Lower lobe of right lung (tissue), 2 donors: ENCODE measurements around the gene ADAMTS2. TPM values are rescaled to one million over a fixed set of nuclear protein-coding genes. Genes with fewer than 3 reads are reported as not detected.

Experiments
- ATAC-seq, 2 donors: fragments of 200-7000 bp; cut with Tn5 transposase; one replicate each; pipeline ENCODE4 v1.9.1; 2020 to 2022; ENCODE audit warnings: mild to moderate bottlenecking in 2 of 2, moderate library complexity in 2 of 2
- DNase-seq: peaks from one replicate; pipeline ENCODE4 v3.0.0-alpha.2; 2020
- H3K27ac ChIP-seq: fragments of 200-600 bp; one replicate; pipeline ENCODE4 v1.8.0; 2022
- H3K27me3 ChIP-seq: fragments of 200-600 bp; one replicate; pipeline ENCODE4 v1.8.0; 2022; ENCODE audit warnings: low read depth
- H3K36me3 ChIP-seq: fragments of 200-600 bp; one replicate; pipeline ENCODE4 v1.8.0; 2022; ENCODE audit warnings: mild to moderate bottlenecking
- H3K4me1 ChIP-seq: fragments of 200-600 bp; one replicate; pipeline ENCODE4 v1.8.0; 2022
- H3K4me3 ChIP-seq: fragments of 200-600 bp; one replicate; pipeline ENCODE4 v1.8.0; 2022; ENCODE audit warnings: mild to moderate bottlenecking
- H3K9me3 ChIP-seq: fragments of 200-600 bp; one replicate; pipeline ENCODE4 v1.8.0; 2022
- CTCF ChIP-seq: fragments of 200-600 bp; IDR thresholded peaks from one replicate; pipeline ENCODE4 v1.8.0; 2022; ENCODE audit warnings: antibody characterized with exemption, mild to moderate bottlenecking
- intact Hi-C: fragments of 100-400 bp; cut with DNase I; formaldehyde crosslinking; loops from one replicate; pipeline ENCODE4 v1.11.0; 2022
- total RNA-seq: library from RNA; stranded (reverse); fragmentation: NEBNext Ultra II Directional; extraction: Animal tissue kit (Norgen Biotek cat#: 25700); gene quantifications from one replicate; pipeline ENCODE4 v1.2.1, GENCODE V29; 2021
- donor health status: DM: no; HTN: yes; CAD: no; lungs with severe emphysema.

The ADAMTS2 gene
- total RNA-seq, 1 donor from 2014 or later, result 13.0 TPM

GRCh38 chr5:179147991-179148702 is 197.1 kb downstream of the ADAMTS2 start:
- H3K27ac ChIP-seq, result no peak overlapping the region
- TF ChIP-seq CTCF, result no peak
- intact Hi-C loops, result no loop called here
- H3K4me1 ChIP-seq, result no peaks in the 10 kb centered on the region
- H3K36me3 ChIP-seq, result no peaks in the 10 kb centered on the region
- H3K4me3 ChIP-seq, result no peak overlapping the region
- peak; percentile 15 for DNase-seq
- no peak for ATAC-seq
- no peaks in the 10 kb centered on the region for H3K27me3 ChIP-seq
- no peaks in the 10 kb centered on the region for H3K9me3 ChIP-seq

- TF ChIP-seq CTCF, result no peak
- intact Hi-C loops, result no loop called here
- DNase-seq, result peak; percentile 40
- Histone ChIP-seq H3K27me3 (no peaks in the 10 kb centered on the region), H3K4me3 (no peak overlapping the region), H3K9me3 (no peaks in the 10 kb centered on the region), H3K4me1 (no peaks in the 10 kb centered on the region), H3K27ac (no peak overlapping the region), H3K36me3 (no peaks in the 10 kb centered on the region)
- ATAC-seq, result no peak
Measured at GRCh38 chr5:179146277-179146676, 199.0 kb downstream of the ADAMTS2 start.

GRCh38 chr5:179143446-179143845 is 201.8 kb downstream of the ADAMTS2 start:
- no peaks in the 10 kb centered on the region for H3K4me1 ChIP-seq
- H3K27me3 ChIP-seq, result no peaks in the 10 kb centered on the region
- H3K36me3 ChIP-seq, result no peaks in the 10 kb centered on the region
- no peak for DNase-seq
- H3K4me3 ChIP-seq, result no peak overlapping the region
- no peak overlapping the region for H3K27ac ChIP-seq
- no peaks in the 10 kb centered on the region for H3K9me3 ChIP-seq
- no peak for TF ChIP-seq CTCF
- intact Hi-C loops, result no loop called here
- ATAC-seq, result no peak

GRCh38 chr5:179142434-179143198 is 202.6 kb downstream of the ADAMTS2 start:
- TF ChIP-seq CTCF, result no peak
- Histone ChIP-seq H3K27ac (no peak overlapping the region), H3K36me3 (no peaks in the 10 kb centered on the region), H3K4me3 (no peak overlapping the region), H3K27me3 (no peaks in the 10 kb centered on the region), H3K4me1 (no peaks in the 10 kb centered on the region), H3K9me3 (no peaks in the 10 kb centered on the region)
- DNase-seq (no peak), ATAC-seq (no peak)
- intact Hi-C loops, result no loop called here

- no peak for TF ChIP-seq CTCF
- ATAC-seq (no peak), DNase-seq (no peak)
- intact Hi-C loops, result no loop called here
- H3K4me1 ChIP-seq, result no peaks in the 10 kb centered on the region
- H3K27ac ChIP-seq, result no peak overlapping the region
- no peaks in the 10 kb centered on the region for H3K27me3 ChIP-seq
- no peaks in the 10 kb centered on the region for H3K9me3 ChIP-seq
- H3K4me3 ChIP-seq, result no peak overlapping the region
- H3K36me3 ChIP-seq, result no peaks in the 10 kb centered on the region
Measured at GRCh38 chr5:179141867-179142266, 203.4 kb downstream of the ADAMTS2 start.
